Cardiac muscle cell (in vitro differentiated cells and primary cell): ENCODE results near the gene PIEZO2. TPM values are rescaled to one million over a fixed set of nuclear protein-coding genes. Genes with fewer than 3 reads are reported as not detected.
A peak's percentile ranks its signal among the peaks of the same experiment; 100 is the strongest.

Experiments
- DNase-seq, 2 donors: peaks; one replicate each; pipeline versions ENCODE4 v3.0.0 to v3.0.0-alpha.2; 2010 to 2017; ENCODE audit warnings: low read depth in 1 of 2, low spot score in 1 of 2
- H3K27ac ChIP-seq: fragments of 200-600 bp; sonication (generic); 2 replicates; pipeline ENCODE4 v1.5.1; 2016
- H3K27me3 ChIP-seq: fragments of 200-600 bp; sonication (generic); 2 replicates; pipeline ENCODE4 v1.6.0; 2016; ENCODE audit warnings: control low read depth
- H3K36me3 ChIP-seq: fragments of 200-600 bp; sonication (generic); 2 replicates; pipeline ENCODE4 v1.5.1; 2016; ENCODE audit warnings: control low read depth
- H3K4me1 ChIP-seq: fragments of 200-600 bp; sonication (generic); 2 replicates; pipeline ENCODE4 v1.8.1; 2017; ENCODE audit warnings: low read depth, mild to moderate bottlenecking, mixed run types
- H3K4me3 ChIP-seq: fragments of 200-600 bp; sonication (generic); 2 replicates; pipeline ENCODE4 v1.5.1; 2016; ENCODE audit warnings: mild to moderate bottlenecking
- H3K9me3 ChIP-seq: fragments of 200-600 bp; sonication (generic); 2 replicates; pipeline ENCODE4 v1.5.1; 2017; ENCODE audit warnings: low read depth, mild to moderate bottlenecking, control low read depth
- polyA plus RNA-seq: library from polyadenylated mRNA; unstranded; fragments of >200 nt; fragmentation: Nextera tagmentation; extraction: Ambion mirVana; gene quantifications from 2 replicates; pipeline ENCODE4 v1.2.1, GENCODE V29; 2016
- total RNA-seq: library from RNA; depleted of rRNA; stranded (reverse); fragments of >200 nt; gene quantifications from 2 replicates; pipeline ENCODE4 v1.2.3, GENCODE V29; 2016
- TF ChIP-seq, protein P1 (sequence below): IDR thresholded peaks from 2 replicates; pipeline ENCODE4 v1.5.1; 2012; ENCODE audit warnings: low read depth, mild to moderate bottlenecking, low read length

Gene PIEZO2
- total and polyA plus RNA-seq, 2 experiments from 2014 or later: 0.04 to 0.69 TPM

GRCh38 chr18:11078491-11078890, 70.9 kb downstream of the PIEZO2 start:
- H3K9me3 ChIP-seq: no peaks in the 10 kb centered on the region
- H3K27me3 ChIP-seq: no peaks in the 10 kb centered on the region
- no peak overlapping the region for H3K4me3 ChIP-seq
- TF ChIP-seq, protein P1, sequence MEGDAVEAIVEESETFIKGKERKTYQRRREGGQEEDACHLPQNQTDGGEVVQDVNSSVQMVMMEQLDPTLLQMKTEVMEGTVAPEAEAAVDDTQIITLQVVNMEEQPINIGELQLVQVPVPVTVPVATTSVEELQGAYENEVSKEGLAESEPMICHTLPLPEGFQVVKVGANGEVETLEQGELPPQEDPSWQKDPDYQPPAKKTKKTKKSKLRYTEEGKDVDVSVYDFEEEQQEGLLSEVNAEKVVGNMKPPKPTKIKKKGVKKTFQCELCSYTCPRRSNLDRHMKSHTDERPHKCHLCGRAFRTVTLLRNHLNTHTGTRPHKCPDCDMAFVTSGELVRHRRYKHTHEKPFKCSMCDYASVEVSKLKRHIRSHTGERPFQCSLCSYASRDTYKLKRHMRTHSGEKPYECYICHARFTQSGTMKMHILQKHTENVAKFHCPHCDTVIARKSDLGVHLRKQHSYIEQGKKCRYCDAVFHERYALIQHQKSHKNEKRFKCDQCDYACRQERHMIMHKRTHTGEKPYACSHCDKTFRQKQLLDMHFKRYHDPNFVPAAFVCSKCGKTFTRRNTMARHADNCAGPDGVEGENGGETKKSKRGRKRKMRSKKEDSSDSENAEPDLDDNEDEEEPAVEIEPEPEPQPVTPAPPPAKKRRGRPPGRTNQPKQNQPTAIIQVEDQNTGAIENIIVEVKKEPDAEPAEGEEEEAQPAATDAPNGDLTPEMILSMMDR: no peak
- no peak overlapping the region for H3K27ac ChIP-seq
- no peaks in the 10 kb centered on the region for H3K36me3 ChIP-seq
- no peaks in the 10 kb centered on the region for H3K4me1 ChIP-seq
- DNase-seq: peak in 1 of 2 donors; percentile 32

- H3K4me3 ChIP-seq: no peak overlapping the region
- no peaks in the 10 kb centered on the region for H3K36me3 ChIP-seq
- no peak for DNase-seq
- H3K27ac ChIP-seq: no peak overlapping the region
- H3K9me3 ChIP-seq: no peaks in the 10 kb centered on the region
- H3K4me1 ChIP-seq: no peaks in the 10 kb centered on the region
- TF ChIP-seq, protein P1: no peak
- H3K27me3 ChIP-seq: no peaks in the 10 kb centered on the region
Measured at GRCh38 chr18:11077548-11078187, 71.7 kb downstream of the PIEZO2 start.

DNA sequence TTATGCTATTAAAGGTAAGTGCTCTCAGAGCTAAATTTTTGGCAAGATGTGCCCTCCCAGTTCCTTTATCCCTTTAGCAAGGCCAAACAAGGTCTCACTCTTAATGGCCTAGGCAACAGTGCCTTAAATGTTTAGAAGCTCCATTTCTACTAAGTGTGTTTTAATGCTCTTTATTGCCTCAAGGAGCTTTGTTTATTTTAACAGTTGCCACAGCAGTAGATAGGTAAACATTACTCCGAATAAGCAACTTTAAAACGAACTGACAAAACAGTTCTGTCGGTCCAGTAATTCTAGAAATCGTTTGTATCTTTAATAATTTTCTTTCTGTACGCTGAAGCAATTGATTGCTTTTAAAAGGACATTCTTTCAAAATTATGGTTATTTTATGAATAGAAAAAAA, 74.5 kb downstream of the PIEZO2 start:
- Histone ChIP-seq H3K36me3 (no peaks in the 10 kb centered on the region), H3K4me1 (no peaks in the 10 kb centered on the region), H3K4me3 (no peak overlapping the region), H3K27me3 (no peaks in the 10 kb centered on the region), H3K9me3 (no peaks in the 10 kb centered on the region), H3K27ac (no peak overlapping the region)
- TF ChIP-seq, protein P1: no peak
- DNase-seq: no peak

DNA sequence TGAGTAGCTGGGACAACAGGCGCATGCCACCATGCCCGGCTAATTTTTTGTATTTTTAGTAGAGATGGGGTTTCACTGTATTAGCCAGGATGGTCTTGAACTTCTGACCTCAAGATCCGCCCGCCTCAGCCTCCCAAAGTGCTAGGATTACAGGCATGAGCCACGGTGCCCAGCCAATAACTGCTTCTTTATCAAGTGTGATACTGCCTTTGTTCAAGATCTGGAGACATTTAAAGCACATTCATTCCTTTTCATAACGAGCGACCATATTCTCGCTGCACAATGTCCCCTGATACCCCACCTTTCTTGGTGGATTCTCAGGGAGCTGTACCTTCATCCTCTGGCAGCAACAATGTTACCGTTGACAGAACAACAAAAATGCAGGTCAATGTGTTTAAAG, 75.4 kb downstream of the PIEZO2 start:
- no peaks in the 10 kb centered on the region for H3K36me3 ChIP-seq
- H3K4me3 ChIP-seq: no peak overlapping the region
- no peaks in the 10 kb centered on the region for H3K4me1 ChIP-seq
- TF ChIP-seq, protein P1: no peak
- H3K9me3 ChIP-seq: no peaks in the 10 kb centered on the region
- no peak overlapping the region for H3K27ac ChIP-seq
- no peaks in the 10 kb centered on the region for H3K27me3 ChIP-seq
- no peak for DNase-seq

- TF ChIP-seq, protein P1: no peak
- no peaks in the 10 kb centered on the region for H3K4me1 ChIP-seq
- H3K4me3 ChIP-seq: no peak overlapping the region
- no peak for DNase-seq
- no peak overlapping the region for H3K27ac ChIP-seq
- no peaks in the 10 kb centered on the region for H3K36me3 ChIP-seq
- H3K27me3 ChIP-seq: no peaks in the 10 kb centered on the region
- no peaks in the 10 kb centered on the region for H3K9me3 ChIP-seq
Measured at GRCh38 chr18:11072632-11073031, 76.7 kb downstream of the PIEZO2 start.
